H9 (cell line): ENCODE data around the gene TYW5. TPM values are rescaled to one million over a fixed set of nuclear protein-coding genes. Genes with fewer than 3 reads are reported as not detected.

ENCODE experiments used
- DNase-seq: peaks from one replicate; pipeline ENCODE4 v3.0.0-alpha.2; 2017
- H2AFZ ChIP-seq: one replicate; pipeline ENCODE4 v1.6.1; 2013; ENCODE audit warnings: mild to moderate bottlenecking, low read length, control low read depth, moderate library complexity
- H2AK5ac ChIP-seq: 2 replicates; pipeline ENCODE4 v1.6.1; 2013; ENCODE audit warnings: low read length, control low read depth, mixed read lengths; ENCODE audit not compliant: insufficient read length
- H2BK120ac ChIP-seq: one replicate; pipeline ENCODE4 v1.6.1; 2013; ENCODE audit warnings: low read depth, mild to moderate bottlenecking, low read length, control low read depth, inconsistent platforms; ENCODE audit not compliant: poor library complexity, severe bottlenecking
- H2BK12ac ChIP-seq: 2 replicates; pipeline ENCODE4 v1.6.1; 2013; ENCODE audit warnings: low read length, control low read depth, mixed read lengths, low read depth; ENCODE audit not compliant: insufficient read length
- H2BK15ac ChIP-seq: 2 replicates; pipeline ENCODE4 v1.6.1; 2013; ENCODE audit warnings: low read depth, low read length, control low read depth
- H2BK20ac ChIP-seq: one replicate; pipeline ENCODE4 v1.6.1; 2013; ENCODE audit warnings: low read depth, mild to moderate bottlenecking, low read length, control low read depth, inconsistent platforms; ENCODE audit not compliant: poor library complexity, severe bottlenecking
- H2BK5ac ChIP-seq: 2 replicates; pipeline ENCODE4 v1.6.1; 2013; ENCODE audit warnings: low read length, control low read depth, mixed read lengths; ENCODE audit not compliant: insufficient read length
- H3K14ac ChIP-seq: 2 replicates; pipeline ENCODE4 v1.6.1; 2013; ENCODE audit warnings: low read length, control low read depth; ENCODE audit not compliant: insufficient read depth
- H3K18ac ChIP-seq: 2 replicates; pipeline ENCODE4 v1.6.1; 2013; ENCODE audit warnings: low read depth, mild to moderate bottlenecking, mixed read lengths, low read length, control low read depth; ENCODE audit not compliant: insufficient read length
- H3K23ac ChIP-seq: 2 replicates; pipeline ENCODE4 v1.6.1; 2013; ENCODE audit warnings: low read length, control low read depth, mixed read lengths, low read depth; ENCODE audit not compliant: insufficient read length
- H3K23me2 ChIP-seq: 2 replicates; pipeline ENCODE4 v1.6.1; 2013; ENCODE audit warnings: low read depth, mild to moderate bottlenecking, mixed read lengths, low read length, control low read depth; ENCODE audit not compliant: insufficient read length, poor library complexity, severe bottlenecking
- H3K27ac ChIP-seq: 2 replicates; pipeline ENCODE4 v1.5.1; 2013; ENCODE audit warnings: low read length, control low read depth, mixed read lengths, low read depth; ENCODE audit not compliant: insufficient read length
- H3K27me3 ChIP-seq: 2 replicates; pipeline ENCODE4 v1.6.1; 2013; ENCODE audit warnings: low read length, control low read depth, inconsistent platforms; ENCODE audit not compliant: insufficient read depth
- H3K4ac ChIP-seq: 2 replicates; pipeline ENCODE4 v1.6.1; 2013; ENCODE audit warnings: low read depth, mild to moderate bottlenecking, control low read depth, inconsistent platforms, low read length, moderate library complexity
- H3K4me1 ChIP-seq: 2 replicates; pipeline ENCODE4 v1.6.1; 2013; ENCODE audit warnings: low read length, control low read depth, inconsistent platforms; ENCODE audit not compliant: insufficient read depth
- H3K4me2 ChIP-seq: 2 replicates; pipeline ENCODE4 v1.6.1; 2013; ENCODE audit warnings: low read length, control low read depth, mixed read lengths; ENCODE audit not compliant: insufficient read length, insufficient read depth
- H3K56ac ChIP-seq: 2 replicates; pipeline ENCODE4 v1.6.1; 2013; ENCODE audit warnings: low read depth, mild to moderate bottlenecking, mixed read lengths, low read length, control low read depth; ENCODE audit not compliant: insufficient read length
- H3K79me1 ChIP-seq: 2 replicates; pipeline ENCODE4 v1.6.1; 2013; ENCODE audit warnings: low read depth, mild to moderate bottlenecking, moderate library complexity, low read length, control low read depth, inconsistent platforms; ENCODE audit not compliant: insufficient read depth, poor library complexity, severe bottlenecking
- H3K79me2 ChIP-seq: 2 replicates; pipeline ENCODE4 v1.6.1; 2013; ENCODE audit warnings: low read length, control low read depth, inconsistent platforms; ENCODE audit not compliant: insufficient read depth
- H3K9ac ChIP-seq: 2 replicates; pipeline ENCODE4 v1.6.1; 2013; ENCODE audit warnings: low read length, control low read depth, mixed read lengths; ENCODE audit not compliant: insufficient read length; ENCODE audit errors: extremely low read depth
- H3K9me3 ChIP-seq: one replicate; pipeline ENCODE4 v1.6.1; 2013; ENCODE audit warnings: low read depth, low read length, inconsistent platforms; ENCODE audit not compliant: control insufficient read depth
- H3T11ph ChIP-seq: one replicate; pipeline ENCODE4 v1.6.1; 2013; ENCODE audit warnings: mild to moderate bottlenecking, low read length, control low read depth, inconsistent platforms
- H4K20me1 ChIP-seq: one replicate; pipeline ENCODE4 v1.6.1; 2013; ENCODE audit not compliant: control insufficient read depth, insufficient read length, insufficient read depth
- H4K5ac ChIP-seq: 2 replicates; pipeline ENCODE4 v1.6.1; 2013; ENCODE audit warnings: low read depth, mild to moderate bottlenecking, mixed read lengths, low read length, control low read depth; ENCODE audit not compliant: insufficient read length
- H4K8ac ChIP-seq: replicated peaks from 2 replicates; pipeline ENCODE4 v1.6.1; 2013; ENCODE audit warnings: low read length, control low read depth, mixed read lengths, low read depth; ENCODE audit not compliant: insufficient read length
- H4K91ac ChIP-seq: 2 replicates; pipeline ENCODE4 v1.6.1; 2013; ENCODE audit warnings: low read depth, mild to moderate bottlenecking, moderate library complexity, mixed read lengths, low read length, control low read depth; ENCODE audit not compliant: insufficient read length
- H3K27ac Mint-ChIP-seq, 3 experiments: 2 replicates in 2 of 3; 3 replicates in 1 of 3; pipeline ENCODE4 v1.8.0; 2020 to 2021; ENCODE audit warnings: mixed read lengths in 3 of 3, mild to moderate bottlenecking in 1 of 3, moderate library complexity in 1 of 3
- H3K27me3 Mint-ChIP-seq: 2 replicates; pipeline ENCODE4 v1.8.0; 2021; ENCODE audit warnings: low read depth, mild to moderate bottlenecking, moderate library complexity, mixed read lengths
- H3K36me3 Mint-ChIP-seq, 3 experiments: 2 replicates in 2 of 3; 3 replicates in 1 of 3; pipeline ENCODE4 v1.8.0; 2020 to 2021; ENCODE audit warnings: low read depth in 3 of 3, mixed read lengths in 3 of 3; ENCODE audit not compliant: insufficient read depth in 1 of 3
- H3K4me1 Mint-ChIP-seq, 2 experiments: 2 replicates each; pipeline ENCODE4 v1.8.0; 2020; ENCODE audit warnings: mixed read lengths in 2 of 2
- H3K4me3 Mint-ChIP-seq, 2 experiments: 2 replicates in 1 of 2; 3 replicates in 1 of 2; pipeline ENCODE4 v1.8.0; 2020 to 2021; ENCODE audit warnings: mild to moderate bottlenecking in 2 of 2, mixed read lengths in 2 of 2, moderate library complexity in 1 of 2
- H3K9me3 Mint-ChIP-seq, 2 experiments: 2 replicates in 1 of 2; 3 replicates in 1 of 2; pipeline ENCODE4 v1.8.0; 2020; ENCODE audit warnings: mild to moderate bottlenecking in 2 of 2, mixed read lengths in 2 of 2, moderate library complexity in 1 of 2
- CTCF ChIP-seq: fragments of 200-600 bp; sonication (generic); conservative IDR thresholded peaks from 3 replicates; pipeline ENCODE4 v1.8.0; 2021; ENCODE audit warnings: antibody characterized with exemption, mild to moderate bottlenecking
- WGBS: extraction: QIAGEN DNeasy Blood & Tissue Kit; methylation state at CpG from one replicate; pipeline ENCODE4 v1.1.7; 2013; ENCODE audit warnings: missing lambda C conversion rate, low lambda C conversion rate, mixed read lengths; ENCODE audit not compliant: insufficient read length; ENCODE audit errors: extremely low coverage; 5-methylcytosine and 5-hydroxymethylcytosine counted together
- total RNA-seq: library from RNA; stranded (reverse); gene quantifications from 2 replicates; pipeline ENCODE4 v1.2.1, GENCODE V29; 2021

Gene TYW5
- total RNA-seq, 1 experiment from 2014 or later, result 17.7 TPM

DNA sequence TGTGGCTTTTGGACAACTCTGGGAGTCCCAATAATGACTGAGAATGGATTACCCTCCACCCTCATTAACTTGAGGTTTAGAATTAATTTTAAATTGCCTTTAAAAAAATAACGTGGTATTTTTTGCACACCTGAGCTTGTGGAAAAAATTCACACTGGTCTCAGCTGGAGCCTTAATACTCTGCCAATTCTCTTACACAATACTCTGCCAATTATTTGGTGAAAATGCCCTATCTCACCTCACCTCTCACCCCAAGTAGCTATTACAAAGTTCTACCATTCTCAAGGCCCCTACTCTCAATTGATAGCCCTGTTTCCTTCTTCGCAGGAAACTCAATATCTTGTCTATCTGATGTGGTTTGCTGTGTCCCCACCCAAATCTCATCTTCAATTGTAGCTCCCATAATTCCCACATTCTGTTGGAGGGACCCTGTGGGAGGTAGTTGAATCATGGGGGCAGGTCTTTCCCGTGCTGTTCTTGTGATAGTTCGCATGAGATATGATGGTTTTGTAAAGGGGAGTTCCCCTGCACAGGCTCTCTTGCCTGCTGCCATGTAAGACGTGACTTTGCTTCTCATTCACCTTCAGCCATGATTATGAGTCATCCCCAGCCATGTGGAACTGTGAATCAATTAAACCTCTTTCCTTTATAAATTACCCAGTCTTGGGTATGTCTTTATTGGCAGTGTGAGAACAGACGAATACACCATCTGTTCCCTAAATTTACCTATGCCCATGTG lies 71.6 kb downstream of the TYW5 start:
- H3K4ac ChIP-seq, result no peak overlapping the region
- H3K4me2 ChIP-seq, result no peak overlapping the region
- H2BK120ac ChIP-seq, result no peak overlapping the region

More for the DNA sequence above, 71.6 kb downstream of the TYW5 start:
- DNase-seq, result no peak
- WGBS, result no CpG with 5 or more reads among the region's 6 CpGs
- no peak overlapping the region for H2BK5ac ChIP-seq
- no peaks in the 10 kb centered on the region for H3K9me3 ChIP-seq
- H2BK12ac ChIP-seq, result no peak overlapping the region
- H3K14ac ChIP-seq, result no peak overlapping the region
- H3K79me1 ChIP-seq, result no peaks in the 10 kb centered on the region
- H3K27ac ChIP-seq, result no peak overlapping the region
- TF ChIP-seq CTCF, result no peak
- H3K9ac ChIP-seq, result no peak overlapping the region
- H4K91ac ChIP-seq, result no peak overlapping the region
- H3K27me3 ChIP-seq, result no peaks in the 10 kb centered on the region
- H3K18ac ChIP-seq, result no peak overlapping the region
- no peaks in the 10 kb centered on the region for H3K23me2 ChIP-seq
- H2AK5ac ChIP-seq, result no peak overlapping the region
- no peak overlapping the region for H2BK20ac ChIP-seq
- H4K8ac ChIP-seq, result no peak overlapping the region
- Mint-ChIP-seq H3K36me3 (peaks cover 0 to 8% (median 7%) of the 10 kb centered on the region in 3 experiments; a peak in 5 of 7 replicates), H3K27ac (no peak overlapping the region), H3K9me3 (peaks cover under 1 to 5% of the 10 kb centered on the region in 2 experiments), H3K4me1 (peaks cover 1 to 3% of the 10 kb centered on the region in 2 experiments; a peak in 3 of 4 replicates), H3K4me3 (no peak overlapping the region), H3K27me3 (no peaks in the 10 kb centered on the region)
- no peaks in the 10 kb centered on the region for H3K4me1 ChIP-seq
- no peak overlapping the region for H3T11ph ChIP-seq
- H4K5ac ChIP-seq, result no peak overlapping the region
- H4K20me1 ChIP-seq, result no peaks in the 10 kb centered on the region
- H2BK15ac ChIP-seq, result no peak overlapping the region
- no peak overlapping the region for H3K56ac ChIP-seq
- H2AFZ ChIP-seq, result no peak overlapping the region
- H3K79me2 ChIP-seq, result no peaks in the 10 kb centered on the region
- H3K23ac ChIP-seq, result no peak overlapping the region
